GM12891 (cell line): Measurements from ENCODE around the gene NMNAT2.

Source experiments
- POLR2A ChIP-seq: IDR thresholded peaks from 2 replicates; pipeline ENCODE4 v1.6.1; 2011; ENCODE audit warnings: low read depth, low read length, control low read depth
- POLR2AphosphoS5 ChIP-seq: IDR thresholded peaks from 2 replicates; pipeline ENCODE4 v1.6.1; 2011; ENCODE audit warnings: low read depth, low read length, control low read depth
- SPI1 ChIP-seq: IDR thresholded peaks from 2 replicates; pipeline ENCODE4 v1.6.1; 2011; ENCODE audit warnings: low read depth, low read length, control low read depth
- TAF1 ChIP-seq: IDR thresholded peaks from 2 replicates; pipeline ENCODE4 v1.6.1; 2011; ENCODE audit warnings: low read depth, low read length, control low read depth

DNA sequence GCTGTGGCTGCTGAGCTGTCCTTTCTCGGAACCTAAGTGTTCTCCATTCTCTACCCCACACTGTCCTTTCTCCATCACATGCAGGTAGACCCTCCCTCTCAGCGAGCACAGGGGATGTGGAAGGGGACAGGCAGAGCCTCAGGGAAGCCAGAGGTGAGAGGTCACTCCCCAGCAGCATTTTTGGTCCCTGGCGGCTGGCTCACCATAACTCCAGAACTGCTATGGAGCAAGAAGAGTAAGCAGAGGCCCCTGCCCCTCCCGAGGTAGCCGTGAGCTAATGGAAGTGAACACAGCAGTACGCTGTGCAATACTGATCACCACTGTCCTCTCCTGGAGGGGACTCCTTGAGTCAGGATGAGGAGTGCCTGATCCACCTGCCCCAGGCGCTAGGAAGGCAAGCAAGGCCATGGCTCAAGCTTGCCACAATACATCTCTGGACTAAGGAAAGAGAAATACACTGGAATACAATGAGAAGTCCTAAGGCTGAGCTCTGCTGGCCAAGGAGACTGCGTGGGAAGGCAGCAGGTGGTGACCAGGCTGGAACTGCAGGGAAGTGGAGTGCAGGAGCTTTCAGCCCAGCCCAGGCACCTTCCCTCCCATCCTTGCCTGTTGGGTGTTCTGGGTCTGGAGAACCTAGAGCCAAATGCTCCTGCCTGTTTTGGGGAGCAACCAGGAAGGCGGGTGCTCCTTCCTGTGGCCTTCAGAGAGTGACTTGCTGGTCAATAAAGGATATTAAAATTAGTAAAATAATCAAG lies 135.9 kb downstream of the NMNAT2 start:
- no peak for TF ChIP-seq POLR2A
- TF ChIP-seq SPI1, result no peak
- no peak for TF ChIP-seq POLR2AphosphoS5
- no peak for TF ChIP-seq TAF1
